NCI-H2196 treated with DMSO at 0.1 percent for 48 hours (cell line): Measurements from ENCODE around the gene ITSN1.
"Not testable (repeated sequence)": the region's sequence is repeated elsewhere in the genome, so short reads cannot be mapped to it uniquely, and the experiment has no call there.

Experiments
- DNase-seq: peaks from one replicate; lab custom pipeline; 2025; ENCODE audit not compliant: unreplicated experiment; lab: John Stamatoyannopoulos, UW

The ITSN1 gene

GRCh38 chr21:33650929-33651509, 8.7 kb downstream of the ITSN1 start:
- no peak for DNase-seq

- DNase-seq = peak; percentile 24
These were observed 9.8 kb downstream of the ITSN1 start for GRCh38 chr21:33651965-33652680.

- DNase-seq = no peak
These were observed 12.1 kb downstream of the ITSN1 start for GRCh38 chr21:33654412-33654811.

- no peak for DNase-seq
These were observed 13.4 kb downstream of the ITSN1 start for GRCh38 chr21:33655588-33656221.

DNA sequence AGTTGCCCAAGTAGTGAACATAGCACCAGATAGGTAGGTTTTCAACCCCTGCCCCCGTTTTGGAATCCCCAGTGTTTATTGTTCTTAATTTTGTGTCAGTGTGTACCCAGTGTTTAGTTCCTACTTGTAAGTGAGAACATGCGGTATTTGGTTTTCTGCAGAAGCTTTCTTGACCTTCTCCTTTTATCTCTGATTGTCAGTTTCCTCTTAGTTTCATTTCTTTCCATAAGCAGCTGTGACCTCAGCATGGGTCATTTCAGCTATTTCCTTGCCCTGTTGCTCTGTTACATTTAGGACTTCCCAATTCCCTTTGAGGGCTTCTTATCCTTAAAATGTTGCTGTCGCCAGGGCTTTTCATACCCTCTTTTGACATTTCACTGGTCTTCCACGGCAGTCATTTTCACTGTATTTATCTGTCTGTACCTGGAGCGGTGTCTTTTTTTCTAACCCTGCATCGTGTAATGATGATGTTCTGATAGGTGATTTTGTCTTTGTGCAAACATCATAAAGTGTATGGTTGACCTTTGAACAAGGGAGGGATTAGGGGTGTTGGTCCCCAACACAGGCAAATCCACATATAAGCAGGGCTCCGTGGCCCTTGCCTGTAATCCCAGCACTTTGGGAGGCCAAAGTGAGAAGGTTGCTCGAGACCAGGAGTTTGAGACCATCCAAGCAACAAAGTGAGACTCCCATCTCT, 15.0 kb downstream of the ITSN1 start:
- no peak for DNase-seq

GRCh38 chr21:33658919-33659567, 16.7 kb downstream of the ITSN1 start:
- DNase-seq = no peak

DNA sequence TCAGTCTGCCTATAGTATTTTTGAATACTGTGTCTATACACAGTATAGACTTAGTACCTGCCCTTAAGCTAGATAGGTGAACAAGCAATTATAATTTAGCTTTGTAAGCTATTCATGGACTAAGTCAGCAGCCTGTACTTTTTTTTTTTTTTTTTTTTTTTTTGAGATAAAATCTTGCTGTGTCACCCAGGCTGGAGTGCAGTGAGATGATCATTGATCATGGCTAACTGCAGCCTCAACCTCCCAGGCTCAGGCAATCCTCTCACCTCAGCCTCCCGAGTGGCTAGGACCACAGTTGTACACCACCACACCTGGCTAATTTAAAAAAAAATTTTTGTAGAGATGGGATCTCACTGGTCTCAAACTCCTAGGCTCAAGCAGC, 17.3 kb downstream of the ITSN1 start:
- no peak for DNase-seq

DNA sequence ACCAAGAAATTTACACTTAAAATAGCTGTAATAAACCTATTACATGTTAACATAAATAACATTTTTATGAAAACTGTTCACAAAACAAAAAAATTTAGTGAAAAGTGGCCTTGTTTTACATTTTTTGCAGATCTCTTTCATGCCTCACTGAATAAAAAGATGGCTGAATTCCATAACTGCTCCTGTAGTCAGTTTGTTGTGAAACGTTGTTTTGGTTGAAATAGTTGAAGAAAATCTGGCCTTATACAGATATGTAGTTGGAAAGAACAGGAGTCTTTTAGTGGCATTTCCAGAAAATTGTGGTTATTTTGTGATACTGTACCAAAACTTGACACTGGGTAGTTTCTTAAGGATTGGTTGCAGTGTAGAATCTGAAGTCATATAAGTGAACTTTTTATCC, 18.1 kb downstream of the ITSN1 start:
- DNase-seq = no peak

DNA sequence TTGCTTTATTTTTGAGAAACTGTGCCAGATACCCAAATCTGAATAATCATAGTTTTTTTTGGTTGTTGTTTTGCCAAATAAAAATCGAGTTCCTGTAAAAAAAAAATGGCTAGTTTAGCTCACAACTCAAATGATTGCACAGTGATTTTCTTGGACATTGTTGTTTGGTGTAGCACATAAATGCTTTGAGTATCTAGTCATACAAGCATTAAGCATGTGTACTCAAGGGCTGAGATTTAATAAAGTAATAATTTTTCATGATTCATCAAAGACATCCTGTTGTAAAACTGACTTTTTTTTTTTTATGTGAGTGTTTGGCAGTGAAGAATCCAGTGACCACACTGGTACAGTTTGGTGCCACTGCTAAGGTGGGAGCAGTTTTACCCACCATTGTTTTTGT, 18.8 kb downstream of the ITSN1 start:
- DNase-seq = no peak

GRCh38 chr21:33662046-33662445, 19.7 kb downstream of the ITSN1 start:
- DNase-seq = no peak

DNA sequence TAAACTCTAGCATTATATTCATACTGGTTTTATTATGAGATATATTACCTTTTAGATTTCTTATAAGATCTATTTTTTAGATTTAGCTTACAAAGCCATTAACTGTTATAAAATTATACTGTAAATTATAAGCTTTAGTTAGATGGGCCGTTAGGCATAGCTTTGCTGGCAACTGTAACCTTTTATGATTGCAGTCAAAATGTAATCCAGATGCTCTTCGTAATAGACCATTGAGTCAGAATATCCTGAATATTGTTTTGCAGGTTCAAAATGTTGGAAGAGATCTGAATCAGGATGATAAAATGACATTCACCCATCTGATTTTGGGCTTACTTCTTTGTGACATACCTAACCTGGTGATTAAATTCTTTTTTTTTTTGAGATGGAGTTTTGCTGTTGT, 20.9 kb downstream of the ITSN1 start:
- no peak for DNase-seq

DNA sequence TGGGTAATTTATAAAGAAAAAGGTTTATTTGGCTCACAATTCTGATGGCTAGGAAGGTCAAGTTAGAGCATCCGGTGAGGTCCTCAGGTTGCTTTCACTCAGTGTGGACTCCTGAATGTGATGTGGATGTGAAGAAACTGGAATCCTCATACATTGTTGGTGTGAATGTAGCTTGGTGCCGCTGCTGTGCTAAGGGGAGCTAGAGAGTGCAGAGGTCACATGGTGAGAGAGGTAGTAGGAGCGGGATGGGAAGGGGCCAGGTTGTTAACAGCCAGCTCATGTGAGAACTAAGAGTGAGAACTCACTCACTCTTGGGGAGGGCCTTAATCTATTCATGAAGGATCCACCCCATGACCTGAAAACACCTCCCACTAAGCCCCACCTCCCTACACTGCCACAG, 21.8 kb downstream of the ITSN1 start:
- DNase-seq = no peak

- DNase-seq = no peak
These were observed 23.9 kb downstream of the ITSN1 start for GRCh38 chr21:33666153-33666552.

GRCh38 chr21:33667636-33668035, 25.3 kb downstream of the ITSN1 start:
- DNase-seq = no peak

DNA sequence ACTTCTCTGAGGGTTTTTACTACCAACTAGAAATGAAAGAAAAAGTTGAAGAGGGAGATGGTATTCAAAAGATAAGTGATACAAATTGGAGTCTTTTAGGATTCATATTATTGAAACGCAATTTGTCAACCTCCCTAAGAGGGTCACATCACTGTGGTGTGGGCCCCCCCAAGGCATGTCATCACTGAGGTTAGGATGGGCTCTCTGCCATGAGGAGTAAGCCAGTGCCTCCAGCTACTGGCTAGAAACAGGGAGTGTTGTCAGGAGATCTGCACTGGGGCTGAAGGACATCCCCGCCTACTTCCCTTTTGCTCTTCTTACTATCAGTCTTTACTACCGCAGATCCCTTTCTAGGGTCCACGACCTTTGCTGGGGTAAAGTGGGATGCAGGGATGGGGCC, 25.9 kb downstream of the ITSN1 start:
- DNase-seq = no peak

GRCh38 chr21:33668620-33669019, 26.3 kb downstream of the ITSN1 start:
- DNase-seq = no peak

DNA sequence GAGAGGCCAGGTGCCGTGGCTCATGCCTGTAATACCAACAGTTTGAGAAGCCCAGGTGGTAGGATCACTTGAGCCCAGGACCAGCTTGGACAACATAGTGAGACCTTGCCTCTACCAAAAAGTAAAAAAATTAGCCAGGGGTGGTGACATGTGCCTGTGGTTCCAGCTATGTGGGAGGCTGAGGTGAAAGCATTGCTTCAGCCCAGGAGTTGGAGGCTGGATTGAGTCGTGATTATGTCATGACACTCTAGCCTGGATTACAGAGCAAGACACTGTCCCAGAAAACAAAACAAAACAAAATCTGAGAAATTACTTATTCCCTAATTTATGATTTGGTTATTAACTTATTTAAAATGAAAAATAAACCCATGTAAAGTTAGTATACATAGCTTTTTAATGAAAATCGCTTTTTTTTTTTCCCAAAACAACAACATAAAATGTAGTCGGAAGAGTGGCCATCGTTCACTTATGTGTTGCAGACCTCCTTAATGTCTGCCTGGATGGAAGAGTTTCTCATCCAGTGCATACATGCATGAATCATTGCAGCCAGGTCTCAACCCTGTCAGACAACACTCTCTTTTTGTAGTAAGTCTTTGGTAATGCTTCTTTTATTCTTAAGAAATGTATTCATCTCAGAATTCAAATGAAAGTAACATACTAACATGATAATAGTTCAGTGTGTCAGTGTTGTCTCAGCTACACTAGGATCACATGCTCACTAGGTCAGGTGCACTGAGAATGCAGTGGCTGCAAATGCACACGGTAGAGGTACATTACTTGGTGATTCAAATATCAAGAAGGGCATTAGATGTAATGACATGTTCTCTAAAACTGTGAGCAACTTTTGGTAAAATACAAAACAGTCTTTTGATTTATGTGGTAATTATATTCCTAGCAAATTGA, 28.0 kb downstream of the ITSN1 start:
- DNase-seq = no peak

GRCh38 chr21:33673473-33673872, 31.2 kb downstream of the ITSN1 start:
- no peak for DNase-seq

- DNase-seq = no peak
These were observed 31.9 kb downstream of the ITSN1 start for GRCh38 chr21:33674226-33674625.

DNA sequence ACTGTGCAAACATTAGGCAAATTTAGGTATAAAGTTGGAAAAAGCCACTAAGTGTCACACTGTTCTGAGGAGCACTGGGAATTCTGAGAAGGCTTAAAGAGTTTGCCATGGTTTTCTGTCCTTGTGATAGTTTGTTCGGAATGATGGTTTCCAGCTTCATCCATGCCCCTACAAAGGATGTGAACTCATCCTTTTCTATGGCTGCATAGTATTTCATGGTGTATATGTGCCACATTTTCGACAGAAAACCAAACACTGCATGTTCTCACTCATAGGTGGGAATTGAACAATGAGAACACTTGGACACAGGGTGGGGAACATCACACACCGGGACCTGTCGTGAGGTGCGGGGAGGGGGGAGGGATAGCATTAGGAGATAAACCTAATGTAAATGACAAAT, 34.4 kb downstream of the ITSN1 start:
- not testable (repeated sequence) for DNase-seq
